H9 (cell line): ENCODE results near the gene AP2S1. TPM values are rescaled to one million over a fixed set of nuclear protein-coding genes. Genes with fewer than 3 reads are reported as not detected.
"Not testable (repeated sequence)": the region's sequence is repeated elsewhere in the genome, so short reads cannot be mapped to it uniquely, and the experiment has no call there.

Experiments
- DNase-seq: peaks from one replicate; pipeline ENCODE4 v3.0.0-alpha.2; 2017
- H2AFZ ChIP-seq: one replicate; pipeline ENCODE4 v1.6.1; 2013; ENCODE audit warnings: mild to moderate bottlenecking, low read length, control low read depth, moderate library complexity
- H2AK5ac ChIP-seq: 2 replicates; pipeline ENCODE4 v1.6.1; 2013; ENCODE audit warnings: low read length, control low read depth, mixed read lengths; ENCODE audit not compliant: insufficient read length
- H2BK120ac ChIP-seq: one replicate; pipeline ENCODE4 v1.6.1; 2013; ENCODE audit warnings: low read depth, mild to moderate bottlenecking, low read length, control low read depth, inconsistent platforms; ENCODE audit not compliant: poor library complexity, severe bottlenecking
- H2BK12ac ChIP-seq: 2 replicates; pipeline ENCODE4 v1.6.1; 2013; ENCODE audit warnings: low read length, control low read depth, mixed read lengths, low read depth; ENCODE audit not compliant: insufficient read length
- H2BK15ac ChIP-seq: 2 replicates; pipeline ENCODE4 v1.6.1; 2013; ENCODE audit warnings: low read depth, low read length, control low read depth
- H2BK20ac ChIP-seq: one replicate; pipeline ENCODE4 v1.6.1; 2013; ENCODE audit warnings: low read depth, mild to moderate bottlenecking, low read length, control low read depth, inconsistent platforms; ENCODE audit not compliant: poor library complexity, severe bottlenecking
- H2BK5ac ChIP-seq: 2 replicates; pipeline ENCODE4 v1.6.1; 2013; ENCODE audit warnings: low read length, control low read depth, mixed read lengths; ENCODE audit not compliant: insufficient read length
- H3K14ac ChIP-seq: 2 replicates; pipeline ENCODE4 v1.6.1; 2013; ENCODE audit warnings: low read length, control low read depth; ENCODE audit not compliant: insufficient read depth
- H3K18ac ChIP-seq: 2 replicates; pipeline ENCODE4 v1.6.1; 2013; ENCODE audit warnings: low read depth, mild to moderate bottlenecking, mixed read lengths, low read length, control low read depth; ENCODE audit not compliant: insufficient read length
- H3K23ac ChIP-seq: 2 replicates; pipeline ENCODE4 v1.6.1; 2013; ENCODE audit warnings: low read length, control low read depth, mixed read lengths, low read depth; ENCODE audit not compliant: insufficient read length
- H3K23me2 ChIP-seq: 2 replicates; pipeline ENCODE4 v1.6.1; 2013; ENCODE audit warnings: low read depth, mild to moderate bottlenecking, mixed read lengths, low read length, control low read depth; ENCODE audit not compliant: insufficient read length, poor library complexity, severe bottlenecking
- H3K27ac ChIP-seq: 2 replicates; pipeline ENCODE4 v1.5.1; 2013; ENCODE audit warnings: low read length, control low read depth, mixed read lengths, low read depth; ENCODE audit not compliant: insufficient read length
- H3K27me3 ChIP-seq: 2 replicates; pipeline ENCODE4 v1.6.1; 2013; ENCODE audit warnings: low read length, control low read depth, inconsistent platforms; ENCODE audit not compliant: insufficient read depth
- H3K4ac ChIP-seq: 2 replicates; pipeline ENCODE4 v1.6.1; 2013; ENCODE audit warnings: low read depth, mild to moderate bottlenecking, control low read depth, inconsistent platforms, low read length, moderate library complexity
- H3K4me1 ChIP-seq: 2 replicates; pipeline ENCODE4 v1.6.1; 2013; ENCODE audit warnings: low read length, control low read depth, inconsistent platforms; ENCODE audit not compliant: insufficient read depth
- H3K4me2 ChIP-seq: 2 replicates; pipeline ENCODE4 v1.6.1; 2013; ENCODE audit warnings: low read length, control low read depth, mixed read lengths; ENCODE audit not compliant: insufficient read length, insufficient read depth
- H3K56ac ChIP-seq: 2 replicates; pipeline ENCODE4 v1.6.1; 2013; ENCODE audit warnings: low read depth, mild to moderate bottlenecking, mixed read lengths, low read length, control low read depth; ENCODE audit not compliant: insufficient read length
- H3K79me1 ChIP-seq: 2 replicates; pipeline ENCODE4 v1.6.1; 2013; ENCODE audit warnings: low read depth, mild to moderate bottlenecking, moderate library complexity, low read length, control low read depth, inconsistent platforms; ENCODE audit not compliant: insufficient read depth, poor library complexity, severe bottlenecking
- H3K79me2 ChIP-seq: 2 replicates; pipeline ENCODE4 v1.6.1; 2013; ENCODE audit warnings: low read length, control low read depth, inconsistent platforms; ENCODE audit not compliant: insufficient read depth
- H3K9ac ChIP-seq: 2 replicates; pipeline ENCODE4 v1.6.1; 2013; ENCODE audit warnings: low read length, control low read depth, mixed read lengths; ENCODE audit not compliant: insufficient read length; ENCODE audit errors: extremely low read depth
- H3K9me3 ChIP-seq: one replicate; pipeline ENCODE4 v1.6.1; 2013; ENCODE audit warnings: low read depth, low read length, inconsistent platforms; ENCODE audit not compliant: control insufficient read depth
- H3T11ph ChIP-seq: one replicate; pipeline ENCODE4 v1.6.1; 2013; ENCODE audit warnings: mild to moderate bottlenecking, low read length, control low read depth, inconsistent platforms
- H4K20me1 ChIP-seq: one replicate; pipeline ENCODE4 v1.6.1; 2013; ENCODE audit not compliant: control insufficient read depth, insufficient read length, insufficient read depth
- H4K5ac ChIP-seq: 2 replicates; pipeline ENCODE4 v1.6.1; 2013; ENCODE audit warnings: low read depth, mild to moderate bottlenecking, mixed read lengths, low read length, control low read depth; ENCODE audit not compliant: insufficient read length
- H4K8ac ChIP-seq: replicated peaks from 2 replicates; pipeline ENCODE4 v1.6.1; 2013; ENCODE audit warnings: low read length, control low read depth, mixed read lengths, low read depth; ENCODE audit not compliant: insufficient read length
- H4K91ac ChIP-seq: 2 replicates; pipeline ENCODE4 v1.6.1; 2013; ENCODE audit warnings: low read depth, mild to moderate bottlenecking, moderate library complexity, mixed read lengths, low read length, control low read depth; ENCODE audit not compliant: insufficient read length
- H3K27ac Mint-ChIP-seq, 3 experiments: 2 replicates in 2 of 3; 3 replicates in 1 of 3; pipeline ENCODE4 v1.8.0; 2020 to 2021; ENCODE audit warnings: mixed read lengths in 3 of 3, mild to moderate bottlenecking in 1 of 3, moderate library complexity in 1 of 3
- H3K27me3 Mint-ChIP-seq: 2 replicates; pipeline ENCODE4 v1.8.0; 2021; ENCODE audit warnings: low read depth, mild to moderate bottlenecking, moderate library complexity, mixed read lengths
- H3K36me3 Mint-ChIP-seq, 3 experiments: 2 replicates in 2 of 3; 3 replicates in 1 of 3; pipeline ENCODE4 v1.8.0; 2020 to 2021; ENCODE audit warnings: low read depth in 3 of 3, mixed read lengths in 3 of 3; ENCODE audit not compliant: insufficient read depth in 1 of 3
- H3K4me1 Mint-ChIP-seq, 2 experiments: 2 replicates each; pipeline ENCODE4 v1.8.0; 2020; ENCODE audit warnings: mixed read lengths in 2 of 2
- H3K4me3 Mint-ChIP-seq, 2 experiments: 2 replicates in 1 of 2; 3 replicates in 1 of 2; pipeline ENCODE4 v1.8.0; 2020 to 2021; ENCODE audit warnings: mild to moderate bottlenecking in 2 of 2, mixed read lengths in 2 of 2, moderate library complexity in 1 of 2
- H3K9me3 Mint-ChIP-seq, 2 experiments: 2 replicates in 1 of 2; 3 replicates in 1 of 2; pipeline ENCODE4 v1.8.0; 2020; ENCODE audit warnings: mild to moderate bottlenecking in 2 of 2, mixed read lengths in 2 of 2, moderate library complexity in 1 of 2
- WGBS: extraction: QIAGEN DNeasy Blood & Tissue Kit; methylation state at CpG from one replicate; pipeline ENCODE4 v1.1.7; 2013; ENCODE audit warnings: missing lambda C conversion rate, low lambda C conversion rate, mixed read lengths; ENCODE audit not compliant: insufficient read length; ENCODE audit errors: extremely low coverage; 5-methylcytosine and 5-hydroxymethylcytosine counted together
- total RNA-seq: library from RNA; stranded (reverse); gene quantifications from 2 replicates; pipeline ENCODE4 v1.2.1, GENCODE V29; 2021
- TF ChIP-seq, protein P1 (sequence below): fragments of 200-600 bp; sonication (generic); conservative IDR thresholded peaks from 3 replicates; pipeline ENCODE4 v1.8.0; 2021; ENCODE audit warnings: antibody characterized with exemption, mild to moderate bottlenecking

AP2S1 gene
- total RNA-seq, 1 experiment from 2014 or later = 193 TPM

DNA sequence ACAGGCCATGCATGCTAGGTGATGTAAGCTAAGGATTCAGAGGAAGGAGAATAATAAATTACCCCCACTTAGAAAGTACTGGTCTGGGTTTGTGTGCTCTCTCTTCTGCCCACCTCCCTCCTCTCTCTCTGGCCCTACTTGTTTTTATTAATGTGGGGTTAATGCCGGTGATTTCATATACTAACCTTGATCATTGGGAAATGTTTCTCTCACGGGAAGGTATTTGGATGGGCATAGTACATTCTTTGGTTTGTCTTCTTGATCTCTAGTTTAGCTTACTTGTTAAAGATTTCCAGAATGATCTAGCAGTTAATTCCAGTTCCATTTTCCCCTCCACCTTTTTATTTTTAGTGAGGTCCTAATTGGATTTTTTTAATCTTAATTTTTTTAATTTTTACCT lies 34.8 kb upstream of the AP2S1 start:
- Histone ChIP-seq H3K56ac (no peak overlapping the region), H3K27me3 (no peaks in the 10 kb centered on the region), H4K5ac (no peak overlapping the region), H3K79me2 (peaks cover 4% of the 10 kb centered on the region; the same call in 1 of the 2 replicates), H4K8ac (no peak overlapping the region), H4K20me1 (no peaks in the 10 kb centered on the region), H3K23me2 (no peaks in the 10 kb centered on the region), H3K14ac (no peak overlapping the region), H2AFZ (no peak overlapping the region), H2BK20ac (no peak overlapping the region), H2BK15ac (no peak overlapping the region), H3K23ac (no peak overlapping the region), H3K79me1 (no peaks in the 10 kb centered on the region), H2AK5ac (no peak overlapping the region), H2BK120ac (no peak overlapping the region), H3T11ph (no peak overlapping the region), H3K4me1 (no peaks in the 10 kb centered on the region; the same call in 1 of the 2 replicates), H3K9me3 (no peaks in the 10 kb centered on the region), H3K4ac (no peak overlapping the region), H2BK12ac (no peak overlapping the region), H3K4me2 (no peak overlapping the region), H4K91ac (no peak overlapping the region), H3K9ac (no peak overlapping the region), H3K27ac (no peak overlapping the region), H3K18ac (no peak overlapping the region), H2BK5ac (no peak overlapping the region)
- TF ChIP-seq, protein P1, sequence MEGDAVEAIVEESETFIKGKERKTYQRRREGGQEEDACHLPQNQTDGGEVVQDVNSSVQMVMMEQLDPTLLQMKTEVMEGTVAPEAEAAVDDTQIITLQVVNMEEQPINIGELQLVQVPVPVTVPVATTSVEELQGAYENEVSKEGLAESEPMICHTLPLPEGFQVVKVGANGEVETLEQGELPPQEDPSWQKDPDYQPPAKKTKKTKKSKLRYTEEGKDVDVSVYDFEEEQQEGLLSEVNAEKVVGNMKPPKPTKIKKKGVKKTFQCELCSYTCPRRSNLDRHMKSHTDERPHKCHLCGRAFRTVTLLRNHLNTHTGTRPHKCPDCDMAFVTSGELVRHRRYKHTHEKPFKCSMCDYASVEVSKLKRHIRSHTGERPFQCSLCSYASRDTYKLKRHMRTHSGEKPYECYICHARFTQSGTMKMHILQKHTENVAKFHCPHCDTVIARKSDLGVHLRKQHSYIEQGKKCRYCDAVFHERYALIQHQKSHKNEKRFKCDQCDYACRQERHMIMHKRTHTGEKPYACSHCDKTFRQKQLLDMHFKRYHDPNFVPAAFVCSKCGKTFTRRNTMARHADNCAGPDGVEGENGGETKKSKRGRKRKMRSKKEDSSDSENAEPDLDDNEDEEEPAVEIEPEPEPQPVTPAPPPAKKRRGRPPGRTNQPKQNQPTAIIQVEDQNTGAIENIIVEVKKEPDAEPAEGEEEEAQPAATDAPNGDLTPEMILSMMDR = no peak
- Mint-ChIP-seq H3K27me3 (no peaks in the 10 kb centered on the region), H3K4me1 (peaks cover 10% of the 10 kb centered on the region in 2 experiments), H3K9me3 (no peaks in the 10 kb centered on the region), H3K27ac (no peak overlapping the region), H3K4me3 (no peak overlapping the region), H3K36me3 (peaks cover 4 to 11% (median 6%) of the 10 kb centered on the region in 3 experiments; a peak in 5 of 7 replicates)
- DNase-seq = no peak
- no CpG with 5 or more reads among the region's 2 CpGs for WGBS

DNA sequence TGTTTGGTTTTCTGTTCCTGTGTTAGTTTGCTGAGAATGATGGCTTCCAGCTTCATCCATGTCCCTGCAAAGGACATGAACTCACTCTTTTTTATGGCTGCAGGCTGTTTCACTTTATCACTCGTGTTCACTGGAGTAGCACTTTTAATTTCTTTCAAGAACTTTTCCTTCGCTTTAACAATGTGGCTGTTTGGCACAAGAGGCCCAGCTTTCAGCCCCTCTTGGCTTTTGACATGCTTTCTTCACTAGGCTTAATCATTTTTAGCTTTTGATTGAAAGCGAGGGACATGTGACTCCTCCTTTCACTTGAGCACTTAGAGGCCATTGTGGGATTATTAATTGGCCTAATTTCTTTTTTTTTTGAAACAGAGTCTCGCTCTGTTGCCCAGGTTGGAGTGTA lies 32.1 kb upstream of the AP2S1 start:
- not testable (repeated sequence) for H3K56ac ChIP-seq, H2AFZ ChIP-seq, H3K79me2 ChIP-seq, H4K8ac ChIP-seq, H4K20me1 ChIP-seq, H2BK120ac ChIP-seq, H3K4me1 Mint-ChIP-seq, H3K4me1 ChIP-seq, H4K91ac ChIP-seq, H3K18ac ChIP-seq, H3K27ac ChIP-seq, H2BK20ac ChIP-seq, H3K14ac ChIP-seq, H3K4me3 Mint-ChIP-seq, H3K23ac ChIP-seq, H3K9me3 Mint-ChIP-seq, H3K23me2 ChIP-seq, H3T11ph ChIP-seq, H3K4ac ChIP-seq, H3K79me1 ChIP-seq, H3K27me3 ChIP-seq, H2AK5ac ChIP-seq, H3K27me3 Mint-ChIP-seq, DNase-seq, H3K9me3 ChIP-seq, H4K5ac ChIP-seq, H3K4me2 ChIP-seq, H2BK12ac ChIP-seq, H2BK5ac ChIP-seq, H3K9ac ChIP-seq, H2BK15ac ChIP-seq
- no CpG with 5 or more reads among the region's 4 CpGs for WGBS
- Mint-ChIP-seq H3K36me3 (peaks cover 5 to 11% (median 6%) of the 10 kb centered on the region in 3 experiments; a peak in 5 of 7 replicates), H3K27ac (peak overlapping the region in 2 of 3 experiments; percentile 67 to 72; a peak in 4 of 7 replicates)
